NCI-H2107 treated with DMSO at 0.1 percent for 48 hours (cell line): ENCODE measurements around the gene NBPF3.
"Not testable (repeated sequence)": the region's sequence is repeated elsewhere in the genome, so short reads cannot be mapped to it uniquely, and the experiment has no call there.

Source experiments
- DNase-seq: peaks from one replicate; lab custom pipeline; 2025; ENCODE audit not compliant: unreplicated experiment; lab: John Stamatoyannopoulos, UW

NBPF3 gene, protein sequence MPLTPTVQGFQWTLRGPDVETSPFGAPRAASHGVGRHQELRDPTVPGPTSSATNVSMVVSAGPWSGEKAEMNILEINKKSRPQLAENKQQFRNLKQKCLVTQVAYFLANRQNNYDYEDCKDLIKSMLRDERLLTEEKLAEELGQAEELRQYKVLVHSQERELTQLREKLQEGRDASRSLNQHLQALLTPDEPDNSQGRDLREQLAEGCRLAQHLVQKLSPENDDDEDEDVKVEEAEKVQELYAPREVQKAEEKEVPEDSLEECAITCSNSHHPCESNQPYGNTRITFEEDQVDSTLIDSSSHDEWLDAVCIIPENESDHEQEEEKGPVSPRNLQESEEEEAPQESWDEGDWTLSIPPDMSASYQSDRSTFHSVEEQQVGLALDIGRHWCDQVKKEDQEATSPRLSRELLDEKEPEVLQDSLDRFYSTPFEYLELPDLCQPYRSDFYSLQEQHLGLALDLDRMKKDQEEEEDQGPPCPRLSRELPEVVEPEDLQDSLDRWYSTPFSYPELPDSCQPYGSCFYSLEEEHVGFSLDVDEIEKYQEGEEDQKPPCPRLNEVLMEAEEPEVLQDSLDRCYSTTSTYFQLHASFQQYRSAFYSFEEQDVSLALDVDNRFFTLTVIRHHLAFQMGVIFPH

DNA sequence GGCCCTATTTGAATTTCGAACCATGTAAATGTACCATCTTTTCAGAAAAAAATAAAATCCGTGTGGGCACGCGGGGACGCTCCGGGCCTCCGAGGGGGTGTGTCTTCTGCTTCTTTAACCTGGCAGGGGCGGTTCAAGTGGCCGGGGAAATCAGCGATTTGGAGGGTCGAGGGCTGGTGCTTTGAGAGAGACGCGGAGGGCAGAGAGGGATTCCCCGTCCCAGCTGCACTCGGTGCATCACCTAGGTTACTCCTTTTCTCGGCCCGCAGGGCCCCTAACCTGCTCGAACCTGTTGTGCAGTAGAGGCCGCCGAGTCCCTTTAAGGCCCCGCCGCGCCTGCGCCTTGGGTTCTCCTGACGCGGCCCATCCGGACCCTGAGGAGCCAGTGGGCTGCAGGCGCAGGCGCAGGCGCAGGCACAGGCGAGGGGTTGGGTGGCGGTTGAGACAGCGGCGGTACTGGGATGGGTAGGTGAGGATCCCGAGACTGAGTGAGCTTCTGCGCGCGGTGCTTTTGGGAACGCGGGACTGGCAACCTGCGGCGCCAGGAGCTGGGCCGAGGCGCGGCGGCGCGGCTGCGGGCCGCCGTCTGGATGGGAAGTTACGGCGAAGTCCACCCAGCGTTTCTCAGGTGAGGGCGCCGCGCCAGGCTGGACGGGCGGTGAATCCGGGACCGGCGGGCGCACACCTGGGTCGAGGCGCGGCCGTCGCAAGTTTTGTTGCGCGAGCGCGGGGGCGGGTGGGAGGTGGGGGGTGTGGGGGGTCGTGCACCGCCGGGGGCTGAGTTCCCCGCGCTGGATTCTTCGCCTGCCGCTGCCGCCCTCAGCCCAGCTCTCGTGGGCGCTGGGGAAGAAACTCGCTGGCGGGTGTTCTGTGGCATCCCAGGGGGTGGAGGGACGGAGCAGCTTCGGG lies at the start of gene NBPF3:
Gene NBPF3 (plus strand): TSS at position 417 of the 909 bp plus-strand sequence. CDS start 4,950 bp downstream, outside the sequence.
- peak; percentile 67 for DNase-seq

DNA sequence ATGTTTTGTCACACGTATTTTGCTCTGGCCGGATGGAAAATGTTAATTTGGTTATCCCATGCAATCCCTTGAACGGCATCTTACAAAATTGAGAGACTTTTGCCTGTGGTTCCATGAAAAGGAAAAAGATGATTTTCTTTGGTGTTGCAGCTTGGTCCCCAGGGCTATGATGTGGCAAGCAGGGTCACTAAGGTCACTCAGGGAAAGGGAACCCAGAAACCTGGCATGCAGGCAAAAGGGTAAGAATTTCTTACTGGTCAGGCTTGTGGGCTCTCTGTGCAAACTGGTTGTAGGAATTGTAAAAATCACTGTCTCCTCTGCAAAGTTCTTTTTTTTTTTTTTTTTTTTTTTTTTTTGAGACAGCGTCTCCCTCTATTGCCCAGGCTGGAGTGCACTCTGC lies 48.4 kb upstream of the NBPF3 start:
- no peak for DNase-seq

DNA sequence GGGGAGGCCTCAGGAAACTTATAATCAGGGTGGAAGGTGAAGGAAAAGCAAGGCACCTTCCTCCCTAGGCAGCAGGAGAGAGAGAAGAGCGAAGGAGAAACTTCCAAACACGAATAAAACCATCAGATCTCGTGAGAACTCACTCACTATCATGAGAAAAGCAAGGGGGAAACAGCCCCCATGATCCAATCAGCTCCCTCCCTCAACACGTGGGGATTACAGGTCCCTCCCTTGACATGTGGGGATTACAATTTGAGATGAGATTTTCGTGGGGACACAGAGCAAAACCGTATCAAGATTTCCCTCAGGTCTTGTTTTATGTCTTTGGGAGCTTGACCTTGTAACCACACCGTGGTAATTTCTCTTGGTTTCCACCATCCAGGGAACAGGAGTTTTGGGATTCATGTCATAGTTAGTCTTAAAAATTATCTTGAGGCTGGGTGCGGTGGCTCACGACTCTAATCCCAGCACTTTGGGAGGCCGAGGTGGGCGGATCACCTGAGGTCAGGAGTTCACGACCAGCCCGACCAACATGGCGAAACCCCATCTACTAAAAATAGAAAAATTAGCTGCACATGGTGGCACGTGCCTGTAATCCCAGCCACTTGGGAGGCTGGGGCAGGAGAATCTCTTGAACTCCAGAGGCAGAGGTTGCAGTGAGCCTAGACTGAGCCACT lies 47.2 kb upstream of the NBPF3 start:
- DNase-seq, result no peak

DNA sequence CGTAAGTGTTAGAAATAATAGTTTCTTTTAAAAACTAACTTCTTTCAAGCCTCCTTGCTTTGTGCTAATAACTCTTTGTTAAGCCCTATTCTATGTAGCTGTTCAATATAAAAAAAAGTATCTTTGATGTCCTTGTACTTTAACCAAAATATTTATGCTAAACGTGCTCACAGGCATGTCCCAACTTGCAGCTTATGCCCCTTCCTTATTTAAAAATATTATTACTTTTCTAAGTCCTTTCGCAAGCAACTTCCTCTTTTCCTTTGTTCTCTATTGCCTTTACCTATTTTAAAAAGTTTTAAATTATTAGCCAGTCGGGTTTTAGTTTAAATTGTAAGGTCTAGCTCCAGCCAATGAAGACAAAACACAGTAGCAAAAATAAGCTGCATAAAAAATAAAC lies 43.4 kb upstream of the NBPF3 start:
- no peak for DNase-seq

DNA sequence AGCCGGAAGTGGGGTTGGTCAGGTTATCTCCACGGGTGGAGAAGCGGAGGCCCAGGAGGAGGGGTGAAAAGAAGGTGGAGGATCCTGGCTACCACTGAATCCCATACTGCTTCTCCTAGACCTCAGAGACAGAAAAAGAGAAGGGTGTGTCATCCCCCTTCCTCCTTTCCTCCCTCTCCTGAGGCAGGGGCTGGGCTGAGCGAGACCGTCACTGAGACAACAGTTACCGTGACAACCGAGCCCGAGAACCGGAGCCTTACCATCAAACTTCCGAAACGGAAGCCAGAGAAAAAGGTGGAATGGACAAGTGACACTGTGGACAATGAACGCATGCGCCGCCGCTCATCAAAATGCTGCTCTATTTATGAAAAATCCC lies 42.1 kb upstream of the NBPF3 start:
- no peak for DNase-seq

DNA sequence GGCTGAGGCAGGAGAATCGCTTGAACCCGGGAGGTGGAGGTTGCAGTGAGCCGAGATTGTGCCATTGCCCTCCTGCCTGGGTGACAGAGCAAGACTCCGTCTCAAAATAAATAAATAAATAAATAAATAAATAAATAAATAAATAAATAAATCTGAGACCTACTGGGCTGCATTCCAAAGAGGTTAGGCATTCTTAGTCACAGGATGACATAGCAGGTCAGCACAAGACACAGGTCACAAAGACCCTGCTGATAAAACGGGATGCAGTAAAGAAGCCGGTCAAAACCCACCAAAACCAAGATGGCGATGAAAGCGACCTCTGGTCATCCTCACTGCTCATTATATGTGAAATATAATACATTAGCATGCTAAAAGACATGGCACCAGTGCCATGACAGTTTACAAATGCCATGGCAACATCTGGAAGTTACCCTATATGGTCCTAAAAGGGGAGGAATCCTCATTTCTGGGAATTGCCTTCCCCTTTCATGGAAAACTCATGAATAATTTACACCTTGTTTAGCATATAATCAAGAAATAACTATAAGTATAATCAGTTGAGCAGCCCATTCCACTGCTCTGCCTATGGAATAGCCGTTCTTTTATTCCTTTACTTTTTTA lies 38.1 kb upstream of the NBPF3 start:
- not testable (repeated sequence) for DNase-seq

DNA sequence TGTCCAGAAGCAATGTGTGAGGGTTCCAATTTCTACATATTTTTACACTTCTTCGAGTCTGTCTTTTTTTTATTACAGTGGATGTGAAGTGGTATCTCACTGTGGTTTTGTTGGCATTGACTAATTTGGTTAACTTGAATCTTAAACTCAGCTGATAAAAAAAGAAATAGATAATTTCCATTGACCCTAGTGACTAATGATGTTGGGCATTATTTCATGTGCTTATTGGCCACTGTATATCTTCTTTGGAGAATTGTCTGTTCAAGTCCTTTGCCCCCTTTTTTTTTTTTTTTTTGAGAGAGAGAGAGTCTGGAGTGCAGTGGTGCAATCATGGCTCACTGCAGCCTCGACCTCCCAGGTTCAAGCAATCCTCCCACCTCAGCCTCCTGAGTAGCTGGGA lies 33.3 kb upstream of the NBPF3 start:
- DNase-seq, result no peak

DNA sequence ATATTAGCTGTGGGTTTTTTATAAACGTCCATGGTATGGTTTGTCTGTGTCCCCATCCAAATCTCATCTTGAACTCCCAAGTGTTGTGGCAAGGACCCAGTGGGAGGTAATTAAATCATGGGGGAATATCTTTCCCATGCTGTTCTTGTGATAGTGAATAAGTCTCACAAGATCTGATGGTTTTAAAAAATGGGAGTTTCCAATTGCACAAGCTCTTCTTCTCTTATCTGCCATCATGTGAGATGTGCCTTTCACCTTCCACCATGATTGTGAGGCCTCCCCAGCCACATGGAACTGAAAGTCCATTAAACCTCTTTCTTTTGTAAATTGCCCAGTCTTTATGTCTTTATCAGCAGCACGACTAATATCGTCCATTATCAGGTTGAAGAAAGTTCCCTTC lies 30.0 kb upstream of the NBPF3 start:
- not testable (repeated sequence) for DNase-seq

DNA sequence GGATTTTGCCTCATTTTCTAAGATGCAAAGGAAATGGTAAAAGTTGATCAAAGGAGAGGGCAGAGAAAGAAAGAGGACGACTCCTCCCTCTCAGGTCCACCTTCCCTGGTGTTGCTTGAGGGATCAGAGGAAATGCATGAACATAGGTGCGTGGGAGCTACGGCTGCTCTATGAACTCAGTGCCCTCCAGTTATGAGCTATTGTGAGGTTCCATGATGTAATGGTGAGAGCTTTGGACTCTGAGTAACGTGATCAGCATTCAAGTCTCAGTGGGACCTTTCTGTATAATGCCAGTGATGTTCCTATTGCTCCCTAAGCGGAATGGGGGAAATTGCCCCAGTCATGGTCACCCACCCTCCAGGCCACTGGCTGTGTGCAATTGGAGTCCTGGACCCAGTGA lies 25.9 kb upstream of the NBPF3 start:
- DNase-seq, result no peak

DNA sequence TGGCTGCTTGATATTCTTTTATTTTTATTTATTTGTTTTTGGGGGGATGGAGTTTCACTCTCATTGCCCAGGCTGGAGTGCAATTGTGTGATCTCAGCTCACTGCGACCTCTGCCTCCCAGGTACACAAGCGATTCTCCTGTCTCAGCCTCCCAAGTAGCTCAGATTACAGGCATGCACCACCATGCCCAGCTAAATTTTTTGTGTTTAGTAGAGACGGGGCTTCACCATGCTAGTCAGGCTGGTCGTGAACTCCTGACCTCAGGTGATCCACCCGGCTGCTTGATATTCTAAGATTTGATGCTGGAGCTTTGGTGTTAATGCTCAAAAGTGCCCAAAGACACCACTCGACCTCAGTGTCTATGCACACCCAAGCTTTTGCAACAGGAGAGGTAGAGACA lies 19.6 kb upstream of the NBPF3 start:
- not testable (repeated sequence) for DNase-seq

DNA sequence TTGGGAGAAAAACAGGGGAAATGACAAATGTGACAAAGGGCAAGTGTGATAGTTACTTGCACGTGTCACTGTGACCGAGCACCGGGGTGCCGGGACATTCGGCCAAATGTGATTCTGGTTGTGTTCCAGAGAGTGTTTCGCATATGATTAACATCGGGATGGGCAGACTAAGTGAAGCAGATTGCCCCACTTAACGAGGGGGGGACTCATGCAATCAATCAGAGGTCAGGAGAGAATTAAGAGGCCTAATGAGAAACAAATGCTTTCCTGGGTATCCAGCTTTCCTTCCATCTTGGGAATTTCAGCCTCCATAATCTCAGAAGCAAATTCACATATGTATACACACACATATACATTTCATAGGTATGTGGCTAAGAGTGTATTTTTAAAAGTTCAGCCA lies 18.6 kb upstream of the NBPF3 start:
- DNase-seq, result not testable (repeated sequence)

DNA sequence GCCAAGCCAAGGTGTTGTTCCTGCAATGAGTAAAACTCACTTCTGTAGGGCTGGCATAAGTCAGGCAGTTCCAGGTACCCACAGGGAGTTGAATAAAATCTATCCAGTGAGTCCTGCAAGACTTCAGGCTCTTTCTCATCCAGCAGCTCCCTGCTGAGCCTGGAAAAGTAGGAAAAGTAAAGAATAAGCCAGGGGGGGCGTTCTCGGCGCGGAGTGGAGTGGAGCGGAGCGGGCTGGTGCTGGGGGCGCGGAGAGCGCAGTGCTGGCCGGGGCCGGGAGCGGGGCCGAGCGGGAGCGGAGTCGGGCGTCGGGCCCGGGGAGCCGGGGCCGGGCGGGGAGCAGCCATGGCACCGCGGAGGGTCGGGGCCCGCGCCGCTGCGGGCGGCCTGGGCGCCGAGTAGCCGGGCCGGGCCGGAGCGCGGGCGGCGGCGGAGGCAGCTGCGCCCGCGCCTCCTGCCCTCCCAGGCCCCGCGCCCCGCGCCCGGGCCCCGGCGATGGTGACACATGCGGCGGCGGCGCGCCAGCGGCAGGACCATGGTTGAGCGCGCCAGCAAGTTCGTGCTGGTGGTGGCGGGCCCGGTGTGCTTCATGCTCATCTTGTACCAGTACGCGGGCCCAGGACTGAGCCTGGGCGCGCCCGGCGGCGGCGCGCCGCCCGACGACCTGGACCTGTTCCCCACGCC lies 12.0 kb upstream of the NBPF3 start:
- not testable (repeated sequence) for DNase-seq

DNA sequence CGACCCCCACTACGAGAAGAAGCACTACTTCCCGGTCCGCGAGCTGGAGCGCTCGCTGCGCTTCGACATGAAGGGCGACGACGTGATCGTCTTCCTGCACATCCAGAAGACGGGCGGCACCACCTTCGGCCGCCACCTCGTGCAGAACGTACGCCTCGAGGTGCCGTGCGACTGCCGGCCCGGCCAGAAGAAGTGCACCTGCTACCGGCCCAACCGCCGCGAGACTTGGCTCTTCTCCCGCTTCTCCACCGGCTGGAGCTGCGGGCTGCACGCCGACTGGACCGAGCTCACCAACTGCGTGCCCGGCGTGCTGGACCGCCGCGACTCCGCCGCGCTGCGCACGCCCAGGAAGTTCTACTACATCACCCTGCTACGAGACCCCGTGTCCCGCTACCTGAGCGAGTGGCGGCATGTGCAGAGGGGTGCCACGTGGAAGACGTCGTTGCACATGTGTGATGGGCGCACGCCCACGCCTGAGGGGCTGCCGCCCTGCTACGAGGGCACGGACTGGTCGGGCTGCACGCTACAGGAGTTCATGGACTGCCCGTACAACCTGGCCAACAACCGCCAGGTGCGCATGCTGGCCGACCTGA lies 11.4 kb upstream of the NBPF3 start:
- not testable (repeated sequence) for DNase-seq

DNA sequence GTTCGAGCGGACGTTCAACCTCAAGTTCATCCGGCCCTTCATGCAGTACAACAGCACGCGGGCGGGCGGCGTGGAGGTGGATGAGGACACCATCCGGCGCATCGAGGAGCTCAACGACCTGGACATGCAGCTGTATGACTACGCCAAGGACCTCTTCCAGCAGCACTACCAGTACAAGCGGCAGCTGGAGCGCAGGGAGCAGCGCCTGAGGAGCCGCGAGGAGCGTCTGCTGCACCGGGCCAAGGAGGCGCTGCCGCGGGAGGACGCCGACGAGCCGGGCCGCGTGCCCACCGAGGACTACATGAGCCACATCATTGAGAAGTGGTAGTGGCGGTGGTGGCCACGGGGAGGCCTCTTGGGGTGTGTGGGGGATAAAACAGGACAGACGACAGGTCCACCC lies 10.7 kb upstream of the NBPF3 start:
- DNase-seq, result not testable (repeated sequence)

DNA sequence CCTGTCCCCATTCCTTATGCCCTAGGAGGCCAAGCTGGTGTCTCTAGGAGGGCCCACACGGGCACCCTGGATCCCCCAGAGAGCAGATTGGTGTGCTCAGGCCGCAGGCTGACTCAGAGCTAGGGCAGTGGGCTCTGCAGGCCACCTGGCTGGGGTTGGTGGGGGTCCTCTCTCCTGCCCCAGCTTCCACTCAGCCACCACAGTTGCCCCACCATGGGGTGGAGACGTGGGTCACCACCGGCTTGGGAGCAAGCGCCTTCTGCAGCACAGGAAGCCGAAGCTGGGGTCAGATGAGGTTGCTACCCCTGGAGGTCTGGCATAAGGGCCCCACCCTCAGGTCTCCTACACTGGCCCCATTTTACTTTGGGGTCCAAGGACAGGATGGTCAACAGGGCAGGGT lies 9.1 kb upstream of the NBPF3 start:
- DNase-seq, result not testable (repeated sequence)

DNA sequence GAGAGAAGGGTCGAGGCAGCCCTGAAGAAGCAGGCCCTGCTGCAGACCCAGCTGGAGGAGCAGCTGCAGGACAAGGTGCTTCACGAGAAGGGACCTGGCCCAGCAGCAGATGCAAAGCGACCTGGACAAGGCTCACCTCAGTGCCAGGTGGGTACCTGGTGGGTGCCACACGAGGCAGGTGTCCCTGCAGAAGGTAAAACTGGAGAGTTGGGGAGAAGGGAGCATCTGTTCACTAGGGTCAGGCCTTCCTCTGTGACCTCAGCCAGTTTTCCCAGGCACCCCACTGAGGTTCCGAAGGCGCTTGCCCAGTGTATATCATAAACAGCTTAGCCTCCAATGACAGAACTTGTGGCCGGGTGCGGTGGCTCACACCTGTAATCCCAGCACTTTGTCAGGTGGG lies 5.5 kb upstream of the NBPF3 start:
- DNase-seq, result no peak

DNA sequence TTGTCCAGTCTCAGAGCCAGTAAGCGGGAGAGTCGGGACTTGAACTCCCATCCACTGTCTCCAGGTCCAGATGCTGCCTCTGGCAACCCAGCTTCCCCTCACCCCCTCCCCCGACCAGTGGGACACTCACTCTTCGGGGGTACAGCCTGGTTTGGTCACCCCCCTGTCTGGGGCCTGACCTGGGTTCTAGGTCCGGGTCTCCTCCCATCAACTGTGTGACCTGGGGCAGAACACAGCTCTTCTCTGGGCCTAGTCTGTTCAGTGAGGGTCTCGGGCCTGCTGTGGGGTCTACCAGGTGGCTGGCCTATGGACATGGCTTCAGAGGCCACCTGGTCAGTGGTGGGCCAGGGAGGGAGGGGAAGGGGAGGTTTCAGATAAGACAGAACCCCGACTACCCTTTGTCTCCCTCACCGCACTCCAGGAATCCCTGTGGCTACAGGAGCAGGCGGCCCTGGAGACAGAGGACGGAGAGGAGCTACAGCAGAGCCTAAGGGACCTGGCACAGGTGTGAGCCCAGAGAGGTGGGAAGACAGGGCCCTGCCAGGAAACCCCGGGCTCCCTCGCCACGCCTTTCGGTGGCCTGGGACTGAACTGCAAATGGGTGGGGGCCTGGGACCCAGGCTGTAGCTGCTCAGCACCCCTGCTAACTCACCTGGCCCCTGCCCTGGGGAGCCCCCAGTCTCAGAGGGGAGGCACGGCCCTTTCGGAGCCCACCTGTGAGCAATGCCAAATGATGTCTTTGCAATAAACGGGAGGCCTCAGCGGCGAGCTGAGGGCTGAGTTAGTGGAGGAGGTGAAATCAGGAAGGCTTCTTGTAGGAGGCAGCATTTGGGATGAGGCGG lies 4.1 kb upstream of the NBPF3 start:
- DNase-seq, result no peak

DNA sequence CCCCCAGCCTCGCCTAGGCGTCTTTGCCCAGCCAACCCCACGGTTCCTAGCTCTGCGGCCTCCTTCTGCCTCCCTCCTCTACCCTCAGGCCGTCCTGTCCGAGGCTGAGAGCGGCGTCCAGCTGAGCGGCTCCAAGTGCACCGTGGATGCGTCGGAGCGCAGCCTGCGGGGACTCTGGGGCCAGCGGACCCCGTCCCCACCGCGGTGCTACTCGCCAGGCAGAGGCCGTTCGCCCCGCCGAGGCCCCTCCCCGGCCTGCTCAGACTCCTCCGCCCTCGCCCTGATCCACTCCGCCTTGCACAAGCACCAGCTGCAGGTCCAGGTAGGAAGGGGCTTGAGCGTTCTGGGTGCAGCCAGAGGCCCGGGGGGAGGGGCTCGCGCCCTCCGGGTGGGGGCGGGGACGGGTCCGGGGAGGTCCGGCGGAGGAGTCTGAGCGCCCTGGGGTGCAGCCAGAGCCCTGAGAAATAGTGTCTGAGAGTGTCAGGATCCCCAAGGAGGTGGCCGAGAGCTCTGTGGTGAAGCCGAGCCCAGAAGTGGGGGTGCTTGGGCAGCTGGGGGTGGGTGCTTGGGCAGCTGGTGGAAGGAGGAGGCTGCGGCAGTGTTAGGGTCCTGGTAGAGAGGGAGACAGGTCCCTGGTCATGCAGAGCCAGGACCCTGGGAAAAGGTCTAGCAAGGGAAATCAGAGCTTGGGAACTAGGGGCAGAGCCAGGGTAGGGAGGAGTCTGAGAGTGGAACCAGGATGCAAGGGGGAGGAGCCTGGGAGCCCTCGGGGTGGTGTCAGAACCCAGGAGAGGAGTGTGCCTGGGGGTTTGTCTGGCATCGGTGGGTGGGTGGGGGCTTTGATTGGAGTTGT lies 3.2 kb upstream of the NBPF3 start:
- peak; percentile 10 for DNase-seq
